Measurements from ENCODE around the gene DCXR. TPM values are rescaled to one million over a fixed set of nuclear protein-coding genes. Genes with fewer than 3 reads are reported as not detected.

Gene DCXR
- total and polyA plus RNA-seq, 2 of the 13 experiments (the other 11 are each of a cell fraction or from before 2014, with no cell fraction given): 287 to 311 TPM

DNA sequence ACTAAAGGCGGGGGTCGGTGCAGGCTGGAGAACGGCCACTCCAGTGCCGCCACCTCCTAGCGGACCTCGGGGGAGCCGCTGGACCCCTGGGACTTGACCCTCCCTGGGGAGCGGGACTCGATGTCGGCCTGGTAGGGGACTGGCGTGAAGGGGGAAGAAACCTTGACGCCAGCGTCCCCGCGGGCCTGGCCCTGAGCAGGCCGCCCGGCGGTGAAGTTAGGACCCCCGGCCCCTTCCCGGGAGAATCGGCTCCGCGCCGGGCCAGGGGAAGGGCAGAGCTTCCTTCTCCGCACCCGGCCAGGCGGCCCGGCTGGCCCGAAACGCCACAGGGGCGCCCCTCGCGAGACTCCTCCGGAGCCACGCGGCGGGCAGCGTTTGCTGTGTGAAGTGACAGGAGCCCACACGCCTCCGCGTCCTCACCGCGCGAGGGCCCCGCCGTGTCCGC is 27.7 kb upstream of the DCXR start (continued):
- TF ChIP-seq, protein P1, sequence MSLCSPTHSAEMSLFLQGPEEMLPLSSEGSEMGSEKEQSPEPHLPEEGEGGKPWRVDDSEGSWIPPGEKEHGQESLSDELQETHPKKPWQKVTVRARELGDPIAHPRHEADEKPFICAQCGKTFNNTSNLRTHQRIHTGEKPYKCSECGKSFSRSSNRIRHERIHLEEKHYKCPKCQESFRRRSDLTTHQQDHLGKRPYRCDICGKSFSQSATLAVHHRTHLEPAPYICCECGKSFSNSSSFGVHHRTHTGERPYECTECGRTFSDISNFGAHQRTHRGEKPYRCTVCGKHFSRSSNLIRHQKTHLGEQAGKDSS (CRISPR knock-in tag; IDR thresholded peaks at IDR 0.05; ENCODE audit: borderline replicate concordance, low read depth): no peak
- TF ChIP-seq ZNF703 (CRISPR knock-in tag; IDR thresholded peaks at IDR 0.05; ENCODE audit: borderline replicate concordance): no peak
- no peak; the same call in 1 of the 2 replicates for TF ChIP-seq ZZZ3 (CRISPR knock-in tag; IDR thresholded peaks at IDR 0.05; ENCODE audit: borderline replicate concordance)
- TF ChIP-seq SRF (IDR thresholded peaks at IDR 0.05; ENCODE audit: low read depth, low read length): no peak
- TF ChIP-seq ZNF713 (CRISPR knock-in tag; IDR thresholded peaks at IDR 0.05): no peak
- no peak for TF ChIP-seq GFI1 (CRISPR knock-in tag; IDR thresholded peaks at IDR 0.05; ENCODE audit: borderline replicate concordance)
- TF ChIP-seq, protein P2, sequence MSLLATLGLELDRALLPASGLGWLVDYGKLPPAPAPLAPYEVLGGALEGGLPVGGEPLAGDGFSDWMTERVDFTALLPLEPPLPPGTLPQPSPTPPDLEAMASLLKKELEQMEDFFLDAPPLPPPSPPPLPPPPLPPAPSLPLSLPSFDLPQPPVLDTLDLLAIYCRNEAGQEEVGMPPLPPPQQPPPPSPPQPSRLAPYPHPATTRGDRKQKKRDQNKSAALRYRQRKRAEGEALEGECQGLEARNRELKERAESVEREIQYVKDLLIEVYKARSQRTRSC (CRISPR knock-in tag; IDR thresholded peaks at IDR 0.05; ENCODE audit: low read depth): no peak
- no peak; a peak in 1 of 4 replicates for TF ChIP-seq POLR2A (IDR thresholded peaks at IDR 0.05; ENCODE audit: insufficient read depth in 1 of 2, low read depth in 2 of 2, low read length in 2 of 2)
- no peak for TF ChIP-seq ZFP1 (CRISPR knock-in tag; IDR thresholded peaks at IDR 0.05)
- TF ChIP-seq ZNF567 (CRISPR knock-in tag; IDR thresholded peaks at IDR 0.05; ENCODE audit: borderline replicate concordance): no peak
- TF ChIP-seq BORCS8-MEF2B (CRISPR knock-in tag; IDR thresholded peaks at IDR 0.05): no peak
- TF ChIP-seq, protein P3, sequence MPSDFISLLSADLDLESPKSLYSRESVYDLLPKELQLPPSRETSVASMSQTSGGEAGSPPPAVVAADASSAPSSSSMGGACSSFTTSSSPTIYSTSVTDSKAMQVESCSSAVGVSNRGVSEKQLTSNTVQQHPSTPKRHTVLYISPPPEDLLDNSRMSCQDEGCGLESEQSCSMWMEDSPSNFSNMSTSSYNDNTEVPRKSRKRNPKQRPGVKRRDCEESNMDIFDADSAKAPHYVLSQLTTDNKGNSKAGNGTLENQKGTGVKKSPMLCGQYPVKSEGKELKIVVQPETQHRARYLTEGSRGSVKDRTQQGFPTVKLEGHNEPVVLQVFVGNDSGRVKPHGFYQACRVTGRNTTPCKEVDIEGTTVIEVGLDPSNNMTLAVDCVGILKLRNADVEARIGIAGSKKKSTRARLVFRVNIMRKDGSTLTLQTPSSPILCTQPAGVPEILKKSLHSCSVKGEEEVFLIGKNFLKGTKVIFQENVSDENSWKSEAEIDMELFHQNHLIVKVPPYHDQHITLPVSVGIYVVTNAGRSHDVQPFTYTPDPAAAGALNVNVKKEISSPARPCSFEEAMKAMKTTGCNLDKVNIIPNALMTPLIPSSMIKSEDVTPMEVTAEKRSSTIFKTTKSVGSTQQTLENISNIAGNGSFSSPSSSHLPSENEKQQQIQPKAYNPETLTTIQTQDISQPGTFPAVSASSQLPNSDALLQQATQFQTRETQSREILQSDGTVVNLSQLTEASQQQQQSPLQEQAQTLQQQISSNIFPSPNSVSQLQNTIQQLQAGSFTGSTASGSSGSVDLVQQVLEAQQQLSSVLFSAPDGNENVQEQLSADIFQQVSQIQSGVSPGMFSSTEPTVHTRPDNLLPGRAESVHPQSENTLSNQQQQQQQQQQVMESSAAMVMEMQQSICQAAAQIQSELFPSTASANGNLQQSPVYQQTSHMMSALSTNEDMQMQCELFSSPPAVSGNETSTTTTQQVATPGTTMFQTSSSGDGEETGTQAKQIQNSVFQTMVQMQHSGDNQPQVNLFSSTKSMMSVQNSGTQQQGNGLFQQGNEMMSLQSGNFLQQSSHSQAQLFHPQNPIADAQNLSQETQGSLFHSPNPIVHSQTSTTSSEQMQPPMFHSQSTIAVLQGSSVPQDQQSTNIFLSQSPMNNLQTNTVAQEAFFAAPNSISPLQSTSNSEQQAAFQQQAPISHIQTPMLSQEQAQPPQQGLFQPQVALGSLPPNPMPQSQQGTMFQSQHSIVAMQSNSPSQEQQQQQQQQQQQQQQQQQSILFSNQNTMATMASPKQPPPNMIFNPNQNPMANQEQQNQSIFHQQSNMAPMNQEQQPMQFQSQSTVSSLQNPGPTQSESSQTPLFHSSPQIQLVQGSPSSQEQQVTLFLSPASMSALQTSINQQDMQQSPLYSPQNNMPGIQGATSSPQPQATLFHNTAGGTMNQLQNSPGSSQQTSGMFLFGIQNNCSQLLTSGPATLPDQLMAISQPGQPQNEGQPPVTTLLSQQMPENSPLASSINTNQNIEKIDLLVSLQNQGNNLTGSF (CRISPR knock-in tag; IDR thresholded peaks at IDR 0.05): 0 out of 2 replicates have a peak, but pooled peaks have one; percentile 17
- TF ChIP-seq KLF9 (CRISPR knock-in tag; IDR thresholded peaks at IDR 0.05; ENCODE audit: low read depth): no peak
- no peak for TF ChIP-seq ZNF12 (CRISPR knock-in tag; IDR thresholded peaks at IDR 0.05)
- 0 out of 2 replicates have a peak, but pooled peaks have one; percentile 23 for TF ChIP-seq ZFAT (CRISPR knock-in tag; conservative IDR thresholded peaks at IDR 0.05)
- no peak for TF ChIP-seq ZNF547 (CRISPR knock-in tag; IDR thresholded peaks at IDR 0.05)
- TF ChIP-seq, protein P4, sequence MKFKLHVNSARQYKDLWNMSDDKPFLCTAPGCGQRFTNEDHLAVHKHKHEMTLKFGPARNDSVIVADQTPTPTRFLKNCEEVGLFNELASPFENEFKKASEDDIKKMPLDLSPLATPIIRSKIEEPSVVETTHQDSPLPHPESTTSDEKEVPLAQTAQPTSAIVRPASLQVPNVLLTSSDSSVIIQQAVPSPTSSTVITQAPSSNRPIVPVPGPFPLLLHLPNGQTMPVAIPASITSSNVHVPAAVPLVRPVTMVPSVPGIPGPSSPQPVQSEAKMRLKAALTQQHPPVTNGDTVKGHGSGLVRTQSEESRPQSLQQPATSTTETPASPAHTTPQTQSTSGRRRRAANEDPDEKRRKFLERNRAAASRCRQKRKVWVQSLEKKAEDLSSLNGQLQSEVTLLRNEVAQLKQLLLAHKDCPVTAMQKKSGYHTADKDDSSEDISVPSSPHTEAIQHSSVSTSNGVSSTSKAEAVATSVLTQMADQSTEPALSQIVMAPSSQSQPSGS (CRISPR knock-in tag; IDR thresholded peaks at IDR 0.05): no peak
- no peak for TF ChIP-seq ZNF570 (CRISPR knock-in tag; IDR thresholded peaks at IDR 0.05; ENCODE audit: borderline replicate concordance)
- TF ChIP-seq MLLT10 (CRISPR knock-in tag; IDR thresholded peaks at IDR 0.05): no peak
- TF ChIP-seq ZNF143 (CRISPR knock-in tag; IDR thresholded peaks at IDR 0.05): no peak
- TF ChIP-seq NFYC (CRISPR knock-in tag; IDR thresholded peaks at IDR 0.05): no peak
- 0 out of 2 replicates have a peak, but pooled peaks have one; percentile 46 for TF ChIP-seq ZNF772 (CRISPR knock-in tag; IDR thresholded peaks at IDR 0.05)
- TF ChIP-seq, protein P5, sequence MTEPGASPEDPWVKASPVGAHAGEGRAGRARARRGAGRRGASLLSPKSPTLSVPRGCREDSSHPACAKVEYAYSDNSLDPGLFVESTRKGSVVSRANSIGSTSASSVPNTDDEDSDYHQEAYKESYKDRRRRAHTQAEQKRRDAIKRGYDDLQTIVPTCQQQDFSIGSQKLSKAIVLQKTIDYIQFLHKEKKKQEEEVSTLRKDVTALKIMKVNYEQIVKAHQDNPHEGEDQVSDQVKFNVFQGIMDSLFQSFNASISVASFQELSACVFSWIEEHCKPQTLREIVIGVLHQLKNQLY (CRISPR knock-in tag; IDR thresholded peaks at IDR 0.05): no peak
